Measurements from ENCODE around the gene TMEM132A. TPM values are rescaled to one million over a fixed set of nuclear protein-coding genes. Genes with fewer than 3 reads are reported as not detected.
A peak's percentile ranks its signal among the peaks of the same experiment; 100 is the strongest.

Gene TMEM132A
- total RNA-seq, 1 experiment from 2014 or later = 95.5 TPM

DNA sequence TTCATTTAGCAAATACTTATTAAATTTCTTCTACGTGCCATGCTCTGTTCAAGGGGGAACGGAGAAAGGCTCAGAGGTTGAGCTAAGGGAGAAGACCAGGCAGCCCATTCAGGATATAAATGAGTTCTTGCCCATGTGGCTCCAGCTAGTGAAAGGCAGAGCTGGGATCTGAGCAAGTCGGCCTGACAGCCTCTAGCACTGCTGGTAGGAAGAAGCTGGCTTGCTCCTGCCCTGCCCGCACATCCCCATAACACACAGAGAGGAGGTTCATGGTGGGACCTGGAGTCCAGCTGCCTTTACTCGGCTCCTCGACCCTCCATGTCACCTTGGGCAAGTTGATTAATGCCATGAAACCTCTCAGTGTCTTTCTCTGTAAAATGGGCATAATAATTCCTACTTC is 25.8 kb downstream of the TMEM132A start:
- H2BK5ac ChIP-seq (ENCODE audit: insufficient read length, low read length) = no peak overlapping the region
- no peak overlapping the region for H3K4ac ChIP-seq (ENCODE audit: low read depth, low read length)
- no peaks in the 10 kb centered on the region; the same call in 1 of the 2 replicates for H3K27me3 ChIP-seq (ENCODE audit: insufficient read depth, low read length)
- no peak overlapping the region for H2BK120ac ChIP-seq (ENCODE audit: low read depth, low read length, poor library complexity, severe bottlenecking)
- H4K5ac ChIP-seq (ENCODE audit: insufficient read length, low read depth, low read length) = no peak overlapping the region
- no peak overlapping the region for H2AK5ac ChIP-seq (ENCODE audit: insufficient read length, low read length)
- TF ChIP-seq, protein P1, sequence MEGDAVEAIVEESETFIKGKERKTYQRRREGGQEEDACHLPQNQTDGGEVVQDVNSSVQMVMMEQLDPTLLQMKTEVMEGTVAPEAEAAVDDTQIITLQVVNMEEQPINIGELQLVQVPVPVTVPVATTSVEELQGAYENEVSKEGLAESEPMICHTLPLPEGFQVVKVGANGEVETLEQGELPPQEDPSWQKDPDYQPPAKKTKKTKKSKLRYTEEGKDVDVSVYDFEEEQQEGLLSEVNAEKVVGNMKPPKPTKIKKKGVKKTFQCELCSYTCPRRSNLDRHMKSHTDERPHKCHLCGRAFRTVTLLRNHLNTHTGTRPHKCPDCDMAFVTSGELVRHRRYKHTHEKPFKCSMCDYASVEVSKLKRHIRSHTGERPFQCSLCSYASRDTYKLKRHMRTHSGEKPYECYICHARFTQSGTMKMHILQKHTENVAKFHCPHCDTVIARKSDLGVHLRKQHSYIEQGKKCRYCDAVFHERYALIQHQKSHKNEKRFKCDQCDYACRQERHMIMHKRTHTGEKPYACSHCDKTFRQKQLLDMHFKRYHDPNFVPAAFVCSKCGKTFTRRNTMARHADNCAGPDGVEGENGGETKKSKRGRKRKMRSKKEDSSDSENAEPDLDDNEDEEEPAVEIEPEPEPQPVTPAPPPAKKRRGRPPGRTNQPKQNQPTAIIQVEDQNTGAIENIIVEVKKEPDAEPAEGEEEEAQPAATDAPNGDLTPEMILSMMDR (conservative IDR thresholded peaks at IDR 0.05) = no peak
- H3K4me1 ChIP-seq (ENCODE audit: insufficient read depth, low read length) = no peaks in the 10 kb centered on the region
- H3K4me1 Mint-ChIP-seq = peaks cover 38 to 44% of the 10 kb centered on the region in 2 experiments
- no peaks in the 10 kb centered on the region for H3K79me1 ChIP-seq (ENCODE audit: insufficient read depth, low read depth, low read length, poor library complexity, severe bottlenecking)
- H3T11ph ChIP-seq (ENCODE audit: low read length) = no peak overlapping the region
- no peak overlapping the region for H2BK15ac ChIP-seq (ENCODE audit: low read depth, low read length)
- DNase-seq = no peak
- no peak overlapping the region for H3K27ac Mint-ChIP-seq
- peaks cover 0 to 9% (median 0%) of the 10 kb centered on the region in 3 experiments; a peak in 5 of 7 replicates for H3K36me3 Mint-ChIP-seq (ENCODE audit: insufficient read depth in 1 of 3, low read depth in 3 of 3)
- H3K23me2 ChIP-seq (ENCODE audit: insufficient read length, low read depth, low read length, poor library complexity, severe bottlenecking) = peaks cover 15% of the 10 kb centered on the region
- no peaks in the 10 kb centered on the region for H3K79me2 ChIP-seq (ENCODE audit: insufficient read depth, low read length)
- H3K18ac ChIP-seq (ENCODE audit: insufficient read length, low read depth, low read length) = no peak overlapping the region
- no peak overlapping the region for H2BK20ac ChIP-seq (ENCODE audit: low read depth, low read length, poor library complexity, severe bottlenecking)
- H3K56ac ChIP-seq (ENCODE audit: insufficient read length, low read depth, low read length) = no peak overlapping the region
- H3K23ac ChIP-seq (ENCODE audit: insufficient read length, low read depth, low read length) = no peak overlapping the region
- no peaks in the 10 kb centered on the region for H4K20me1 ChIP-seq (ENCODE audit: control insufficient read depth, insufficient read depth, insufficient read length)
- no peaks in the 10 kb centered on the region for H3K9me3 ChIP-seq (ENCODE audit: control insufficient read depth, low read depth, low read length)
- no peak overlapping the region for H3K14ac ChIP-seq (ENCODE audit: insufficient read depth, low read length)
- no peak overlapping the region for H3K9ac ChIP-seq (ENCODE audit: extremely low read depth, insufficient read length, low read length)
- H4K8ac ChIP-seq (replicated peaks; ENCODE audit: insufficient read length, low read depth, low read length) = no peak overlapping the region
- H4K91ac ChIP-seq (ENCODE audit: insufficient read length, low read depth, low read length) = no peak overlapping the region
- H3K27me3 Mint-ChIP-seq (ENCODE audit: low read depth) = peaks cover 50% of the 10 kb centered on the region
- WGBS (ENCODE audit: extremely low coverage, insufficient read length, low lambda C conversion rate) = no CpG with 5 or more reads among the region's 6 CpGs
- H3K4me3 Mint-ChIP-seq = peak overlapping the region; percentile 22 to 76; a peak in 4 of 5 replicates
- H3K4me2 ChIP-seq (ENCODE audit: insufficient read depth, insufficient read length, low read length) = peak overlapping the region; percentile 22
- H2BK12ac ChIP-seq (ENCODE audit: insufficient read length, low read depth, low read length) = no peak overlapping the region
- H3K27ac ChIP-seq (ENCODE audit: insufficient read length, low read depth, low read length) = no peak overlapping the region
- H2AFZ ChIP-seq (ENCODE audit: low read length) = no peak overlapping the region
- H3K9me3 Mint-ChIP-seq = no peaks in the 10 kb centered on the region
